Endothelial cell (in vitro differentiated cells): ENCODE measurements around the gene MTMR3. TPM values are rescaled to one million over a fixed set of nuclear protein-coding genes. Genes with fewer than 3 reads are reported as not detected.

Experiments used
- DNase-seq: peaks from one replicate; pipeline ENCODE4 v3.0.0; 2021; ENCODE audit warnings: low spot score
- H3K27ac Mint-ChIP-seq: one replicate; pipeline ENCODE4 v1.8.0; 2021; ENCODE audit warnings: mixed read lengths, inconsistent platforms; ENCODE audit not compliant: unreplicated experiment
- H3K27me3 Mint-ChIP-seq: one replicate; pipeline ENCODE4 v1.8.0; 2021; ENCODE audit warnings: mild to moderate bottlenecking, moderate library complexity, mixed read lengths, inconsistent platforms; ENCODE audit not compliant: unreplicated experiment
- H3K36me3 Mint-ChIP-seq: one replicate; pipeline ENCODE4 v1.8.0; 2021; ENCODE audit warnings: mild to moderate bottlenecking, low read depth, mixed read lengths, inconsistent platforms; ENCODE audit not compliant: unreplicated experiment
- H3K4me1 Mint-ChIP-seq: one replicate; pipeline ENCODE4 v1.8.0; 2021; ENCODE audit warnings: mild to moderate bottlenecking, mixed read lengths, inconsistent platforms; ENCODE audit not compliant: unreplicated experiment
- H3K4me3 Mint-ChIP-seq: one replicate; pipeline ENCODE4 v1.8.0; 2021; ENCODE audit warnings: mild to moderate bottlenecking, mixed read lengths, inconsistent platforms; ENCODE audit not compliant: unreplicated experiment
- H3K9me3 Mint-ChIP-seq: one replicate; pipeline ENCODE4 v1.8.0; 2021; ENCODE audit warnings: mixed read lengths, inconsistent platforms; ENCODE audit not compliant: unreplicated experiment
- CTCF ChIP-seq: fragments of 200-600 bp; sonication (generic); IDR thresholded peaks from one replicate; pipeline ENCODE4 v1.5.0; 2021; ENCODE audit warnings: antibody characterized with exemption; ENCODE audit not compliant: unreplicated experiment
- total RNA-seq: library from RNA; stranded (reverse); fragmentation: NEBNext Ultra II Directional; extraction: Animal tissue kit (Norgen Biotek cat#: 25700); gene quantifications from one replicate; pipeline ENCODE4 v1.2.1, GENCODE V29; 2021; ENCODE audit not compliant: unreplicated experiment

The MTMR3 gene
- total RNA-seq, 1 donor from 2014 or later: 39.1 TPM

GRCh38 chr22:30020511-30020910 is 137.5 kb downstream of the MTMR3 start:
- H3K4me3 Mint-ChIP-seq: no peak overlapping the region
- H3K4me1 Mint-ChIP-seq: no peaks in the 10 kb centered on the region
- H3K27ac Mint-ChIP-seq: no peak overlapping the region
- H3K9me3 Mint-ChIP-seq: no peaks in the 10 kb centered on the region
- H3K36me3 Mint-ChIP-seq: peaks cover 56% of the 10 kb centered on the region
- no peak for DNase-seq
- H3K27me3 Mint-ChIP-seq: peaks cover 7% of the 10 kb centered on the region
- no peak for TF ChIP-seq CTCF

DNA sequence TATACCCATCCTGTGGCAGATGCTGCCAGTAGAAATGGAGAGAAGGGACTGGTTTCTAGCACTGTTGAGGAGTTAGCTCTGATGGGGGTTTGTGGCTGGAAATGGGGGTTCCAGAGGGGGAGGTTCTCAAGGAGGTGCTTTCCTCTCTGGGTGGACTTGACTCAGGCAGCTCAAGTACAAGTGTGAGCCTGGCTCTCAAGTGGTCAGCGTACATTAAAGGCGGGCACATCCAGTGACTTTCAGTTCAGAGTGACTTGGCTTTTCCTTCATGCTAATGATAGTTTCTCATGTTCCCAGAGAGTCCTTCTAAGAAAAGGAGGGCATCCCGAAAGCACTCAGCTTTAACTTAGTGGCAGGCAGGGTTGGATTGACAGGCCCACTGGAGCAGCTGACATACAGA is 138.4 kb downstream of the MTMR3 start:
- H3K27ac Mint-ChIP-seq: no peak overlapping the region
- peaks cover 53% of the 10 kb centered on the region for H3K36me3 Mint-ChIP-seq

GRCh38 chr22:30021881-30022619 is 139.1 kb downstream of the MTMR3 start:
- peaks cover 50% of the 10 kb centered on the region for H3K36me3 Mint-ChIP-seq

More for the DNA sequence above, 138.4 kb downstream of the MTMR3 start:
- TF ChIP-seq CTCF: no peak
- no peaks in the 10 kb centered on the region for H3K9me3 Mint-ChIP-seq
- no peaks in the 10 kb centered on the region for H3K4me1 Mint-ChIP-seq
- peak overlapping the region; percentile 33 for H3K4me3 Mint-ChIP-seq
- H3K27me3 Mint-ChIP-seq: peaks cover 7% of the 10 kb centered on the region
- DNase-seq: no peak

GRCh38 chr22:30023099-30023660 is 140.2 kb downstream of the MTMR3 start:
- Mint-ChIP-seq H3K27me3 (peaks cover 7% of the 10 kb centered on the region), H3K4me1 (no peaks in the 10 kb centered on the region), H3K9me3 (no peaks in the 10 kb centered on the region), H3K27ac (peak overlapping the region; percentile 57), H3K36me3 (peaks cover 47% of the 10 kb centered on the region), H3K4me3 (no peak overlapping the region)
- TF ChIP-seq CTCF: no peak
- DNase-seq: no peak

More at GRCh38 chr22:30021881-30022619, 139.1 kb downstream of the MTMR3 start:
- no peak for TF ChIP-seq CTCF
- Mint-ChIP-seq H3K27me3 (peaks cover 5% of the 10 kb centered on the region), H3K4me1 (no peaks in the 10 kb centered on the region), H3K4me3 (no peak overlapping the region), H3K27ac (no peak overlapping the region), H3K9me3 (no peaks in the 10 kb centered on the region)
- no peak for DNase-seq

GRCh38 chr22:30024231-30024630 is 141.3 kb downstream of the MTMR3 start:
- Mint-ChIP-seq H3K36me3 (peaks cover 45% of the 10 kb centered on the region), H3K4me3 (no peak overlapping the region), H3K9me3 (no peaks in the 10 kb centered on the region), H3K27ac (no peak overlapping the region), H3K4me1 (no peaks in the 10 kb centered on the region), H3K27me3 (peaks cover 6% of the 10 kb centered on the region)
- no peak for DNase-seq
- no peak for TF ChIP-seq CTCF
